ENCODE data around the gene MIB1. TPM values are rescaled to one million over a fixed set of nuclear protein-coding genes. Genes with fewer than 3 reads are reported as not detected.
"Not testable (repeated sequence)": the region's sequence is repeated elsewhere in the genome, so short reads cannot be mapped to it uniquely, and the experiment has no call there.

MIB1 gene
- total RNA-seq, 1 experiment from 2014 or later, result 66.3 TPM

DNA sequence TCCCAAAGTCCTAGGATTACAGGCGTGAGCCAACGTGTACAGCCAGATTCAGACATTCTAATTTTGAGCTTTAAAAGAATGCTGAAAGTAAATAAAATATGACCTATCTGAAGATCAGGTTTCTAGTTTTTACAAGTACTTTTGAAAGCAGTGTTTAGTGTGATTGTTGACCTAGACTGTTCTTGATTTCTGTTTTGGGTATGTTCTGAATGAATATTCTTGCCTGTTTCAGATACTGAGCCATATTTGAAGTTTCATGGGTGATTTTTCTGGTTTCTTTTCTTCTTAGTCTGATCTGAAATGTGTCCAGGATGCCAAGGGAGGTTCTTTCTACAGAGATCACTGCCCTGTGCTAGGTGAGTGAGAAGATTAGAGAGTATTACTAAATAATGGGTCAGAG is 37.2 kb downstream of the MIB1 start:
- ATAC-seq (no peak), DNase-seq (ENCODE audit: low read depth, low spot score) (no peak)
- BruUV-seq (replicated peaks), result no TSS peak
- POLR2A ChIA-PET, result no interaction called here
- H3K9me3 ChIP-seq (ENCODE audit: control insufficient read depth, insufficient read depth, low read depth, low read length), result no peaks in the 10 kb centered on the region
- H3K4me1 ChIP-seq (ENCODE audit: control insufficient read depth, insufficient read depth, low read length), result no peaks in the 10 kb centered on the region
- H3K36me3 ChIP-seq (ENCODE audit: control insufficient read depth, insufficient read depth, low read length), result peaks cover 8% of the 10 kb centered on the region; the same call in 1 of the 2 replicates
- H3K27me3 ChIP-seq (ENCODE audit: control insufficient read depth, insufficient read depth, low read length), result no peaks in the 10 kb centered on the region
- no peak overlapping the region for H3K27ac ChIP-seq (ENCODE audit: low read length)
- in situ Hi-C loops (cut with HindIII; ENCODE audit: low pct_unique_long_range_greater_than_20kb, low sequenced_read_pairs), result no loop called here
- TF ChIP-seq SIN3A (IDR thresholded peaks at IDR 0.05; ENCODE audit: borderline replicate concordance, insufficient read depth, low read depth, low read length) (no peak), TCF7L2 (IDR thresholded peaks at IDR 0.05; ENCODE audit: low read depth, low read length) (no peak), POLR2AphosphoS5 (IDR thresholded peaks at IDR 0.05; ENCODE audit: low read depth, low read length) (no peak)
- TF ChIP-seq, protein P1, sequence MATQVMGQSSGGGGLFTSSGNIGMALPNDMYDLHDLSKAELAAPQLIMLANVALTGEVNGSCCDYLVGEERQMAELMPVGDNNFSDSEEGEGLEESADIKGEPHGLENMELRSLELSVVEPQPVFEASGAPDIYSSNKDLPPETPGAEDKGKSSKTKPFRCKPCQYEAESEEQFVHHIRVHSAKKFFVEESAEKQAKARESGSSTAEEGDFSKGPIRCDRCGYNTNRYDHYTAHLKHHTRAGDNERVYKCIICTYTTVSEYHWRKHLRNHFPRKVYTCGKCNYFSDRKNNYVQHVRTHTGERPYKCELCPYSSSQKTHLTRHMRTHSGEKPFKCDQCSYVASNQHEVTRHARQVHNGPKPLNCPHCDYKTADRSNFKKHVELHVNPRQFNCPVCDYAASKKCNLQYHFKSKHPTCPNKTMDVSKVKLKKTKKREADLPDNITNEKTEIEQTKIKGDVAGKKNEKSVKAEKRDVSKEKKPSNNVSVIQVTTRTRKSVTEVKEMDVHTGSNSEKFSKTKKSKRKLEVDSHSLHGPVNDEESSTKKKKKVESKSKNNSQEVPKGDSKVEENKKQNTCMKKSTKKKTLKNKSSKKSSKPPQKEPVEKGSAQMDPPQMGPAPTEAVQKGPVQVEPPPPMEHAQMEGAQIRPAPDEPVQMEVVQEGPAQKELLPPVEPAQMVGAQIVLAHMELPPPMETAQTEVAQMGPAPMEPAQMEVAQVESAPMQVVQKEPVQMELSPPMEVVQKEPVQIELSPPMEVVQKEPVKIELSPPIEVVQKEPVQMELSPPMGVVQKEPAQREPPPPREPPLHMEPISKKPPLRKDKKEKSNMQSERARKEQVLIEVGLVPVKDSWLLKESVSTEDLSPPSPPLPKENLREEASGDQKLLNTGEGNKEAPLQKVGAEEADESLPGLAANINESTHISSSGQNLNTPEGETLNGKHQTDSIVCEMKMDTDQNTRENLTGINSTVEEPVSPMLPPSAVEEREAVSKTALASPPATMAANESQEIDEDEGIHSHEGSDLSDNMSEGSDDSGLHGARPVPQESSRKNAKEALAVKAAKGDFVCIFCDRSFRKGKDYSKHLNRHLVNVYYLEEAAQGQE (IDR thresholded peaks at IDR 0.05; ENCODE audit: insufficient read depth in 1 of 2, low read depth in 2 of 2, low read length in 1 of 2), result no peak
- TF ChIP-seq, protein P2, sequence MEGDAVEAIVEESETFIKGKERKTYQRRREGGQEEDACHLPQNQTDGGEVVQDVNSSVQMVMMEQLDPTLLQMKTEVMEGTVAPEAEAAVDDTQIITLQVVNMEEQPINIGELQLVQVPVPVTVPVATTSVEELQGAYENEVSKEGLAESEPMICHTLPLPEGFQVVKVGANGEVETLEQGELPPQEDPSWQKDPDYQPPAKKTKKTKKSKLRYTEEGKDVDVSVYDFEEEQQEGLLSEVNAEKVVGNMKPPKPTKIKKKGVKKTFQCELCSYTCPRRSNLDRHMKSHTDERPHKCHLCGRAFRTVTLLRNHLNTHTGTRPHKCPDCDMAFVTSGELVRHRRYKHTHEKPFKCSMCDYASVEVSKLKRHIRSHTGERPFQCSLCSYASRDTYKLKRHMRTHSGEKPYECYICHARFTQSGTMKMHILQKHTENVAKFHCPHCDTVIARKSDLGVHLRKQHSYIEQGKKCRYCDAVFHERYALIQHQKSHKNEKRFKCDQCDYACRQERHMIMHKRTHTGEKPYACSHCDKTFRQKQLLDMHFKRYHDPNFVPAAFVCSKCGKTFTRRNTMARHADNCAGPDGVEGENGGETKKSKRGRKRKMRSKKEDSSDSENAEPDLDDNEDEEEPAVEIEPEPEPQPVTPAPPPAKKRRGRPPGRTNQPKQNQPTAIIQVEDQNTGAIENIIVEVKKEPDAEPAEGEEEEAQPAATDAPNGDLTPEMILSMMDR (IDR thresholded peaks at IDR 0.05), result no peak
- intact Hi-C loops (cut with micrococcal nuclease; ENCODE audit: unreplicated experiment), result no loop called here
- CTCF ChIA-PET, result no interaction called here
- no peak overlapping the region for H3K4me3 ChIP-seq (ENCODE audit: low read depth in 2 of 2, low read length in 2 of 2)

DNA sequence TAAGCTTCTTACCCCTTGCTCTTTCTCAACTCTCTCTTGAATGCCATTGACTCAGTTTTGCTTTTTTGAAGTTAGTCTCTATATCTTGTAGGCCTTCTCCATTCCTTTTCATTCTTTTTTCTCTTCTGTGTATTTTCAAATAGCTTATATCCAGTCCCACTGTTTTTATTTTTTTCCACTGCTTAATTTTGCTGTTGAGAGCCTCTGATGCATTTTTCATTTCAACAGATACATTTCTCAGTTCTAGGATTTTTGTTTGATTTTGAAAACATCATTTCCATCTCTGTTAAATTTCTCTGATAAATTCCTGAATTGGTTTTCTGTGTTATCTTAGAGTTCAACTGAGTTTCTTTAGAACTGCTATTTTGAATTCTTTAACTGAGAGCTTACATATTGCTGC is 45.9 kb downstream of the MIB1 start:
- ChIA-PET POLR2A (no interaction called here), CTCF (no interaction called here)
- DNase-seq (ENCODE audit: low read depth, low spot score), result no peak
- no TSS peak for BruUV-seq (replicated peaks)
- Histone ChIP-seq H3K4me1 (ENCODE audit: control insufficient read depth, insufficient read depth, low read length) (no peaks in the 10 kb centered on the region), H3K36me3 (ENCODE audit: control insufficient read depth, insufficient read depth, low read length) (peaks cover 9% of the 10 kb centered on the region; the same call in 1 of the 2 replicates), H3K4me3 (ENCODE audit: low read depth in 2 of 2, low read length in 2 of 2) (no peak overlapping the region), H3K27me3 (ENCODE audit: control insufficient read depth, insufficient read depth, low read length) (no peaks in the 10 kb centered on the region), H3K27ac (ENCODE audit: low read length) (no peak overlapping the region), H3K9me3 (ENCODE audit: control insufficient read depth, insufficient read depth, low read depth, low read length) (no peaks in the 10 kb centered on the region)
- intact Hi-C loops (cut with micrococcal nuclease; ENCODE audit: unreplicated experiment) (no loop called here), in situ Hi-C loops (cut with HindIII; ENCODE audit: low pct_unique_long_range_greater_than_20kb, low sequenced_read_pairs) (no loop called here)
- no peak for TF ChIP-seq SIN3A (IDR thresholded peaks at IDR 0.05; ENCODE audit: borderline replicate concordance, insufficient read depth, low read depth, low read length)
- TF ChIP-seq POLR2AphosphoS5 (IDR thresholded peaks at IDR 0.05; ENCODE audit: low read depth, low read length), result no peak
- no peak for TF ChIP-seq TCF7L2 (IDR thresholded peaks at IDR 0.05; ENCODE audit: low read depth, low read length)
- TF ChIP-seq, protein P2 (IDR thresholded peaks at IDR 0.05), result no peak
- TF ChIP-seq, protein P1 (IDR thresholded peaks at IDR 0.05; ENCODE audit: insufficient read depth in 1 of 2, low read depth in 2 of 2, low read length in 1 of 2), result no peak
- no peak for ATAC-seq

DNA sequence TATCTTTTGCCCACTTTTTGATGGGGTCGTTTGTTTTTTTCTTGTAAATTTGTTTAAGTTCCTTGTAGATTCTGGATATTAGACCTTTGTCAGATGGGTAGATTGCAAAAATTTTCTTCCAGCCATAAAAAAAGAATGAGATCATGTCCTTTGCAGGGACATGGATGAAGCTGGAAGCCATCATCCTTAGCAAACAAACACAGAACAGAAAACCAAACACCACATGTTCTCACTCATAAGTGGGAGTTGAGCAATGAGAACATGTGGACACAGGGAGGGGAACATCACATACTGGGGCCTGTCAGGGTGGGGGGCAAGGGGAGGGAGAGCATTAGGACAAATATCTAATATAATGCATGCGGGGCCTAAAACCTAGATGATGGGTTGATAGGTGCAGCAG is 55.5 kb downstream of the MIB1 start:
- CTCF ChIA-PET; H3K4me3 ChIP-seq (ENCODE audit: low read depth in 2 of 2, low read length in 2 of 2); DNase-seq (ENCODE audit: low read depth, low spot score); BruUV-seq (replicated peaks); POLR2A ChIA-PET; H3K36me3 ChIP-seq (ENCODE audit: control insufficient read depth, insufficient read depth, low read length); in situ Hi-C loops (cut with HindIII; ENCODE audit: low pct_unique_long_range_greater_than_20kb, low sequenced_read_pairs); H3K4me1 ChIP-seq (ENCODE audit: control insufficient read depth, insufficient read depth, low read length); H3K27ac ChIP-seq (ENCODE audit: low read length); intact Hi-C loops (cut with micrococcal nuclease; ENCODE audit: unreplicated experiment); H3K27me3 ChIP-seq (ENCODE audit: control insufficient read depth, insufficient read depth, low read length); H3K9me3 ChIP-seq (ENCODE audit: control insufficient read depth, insufficient read depth, low read depth, low read length); ATAC-seq: not testable (repeated sequence)
